Prostate gland (tissue), 2 donors: ENCODE results near the gene IQGAP3.

Experiments
- POLR2AphosphoS5 ChIP-seq: sonication (generic); formaldehyde crosslinking; IDR thresholded peaks from one replicate; pipeline ENCODE4 v1.6.1; 2017; ENCODE audit warnings: antibody characterized with exemption
- TF ChIP-seq, protein P1 (sequence below), 4 experiments: fragments of 200-600 bp in 2 of 4; fragments of 450-650 bp in 2 of 4; sonication (generic) in 2 of 4; IDR thresholded peaks; 1 replicate in 3 of 4; 2 replicates in 1 of 4; pipeline ENCODE4 v1.5.1; 2016 to 2019; ENCODE audit warnings: antibody characterized with exemption in 4 of 4, mild to moderate bottlenecking in 2 of 4, moderate library complexity in 2 of 4

DNA sequence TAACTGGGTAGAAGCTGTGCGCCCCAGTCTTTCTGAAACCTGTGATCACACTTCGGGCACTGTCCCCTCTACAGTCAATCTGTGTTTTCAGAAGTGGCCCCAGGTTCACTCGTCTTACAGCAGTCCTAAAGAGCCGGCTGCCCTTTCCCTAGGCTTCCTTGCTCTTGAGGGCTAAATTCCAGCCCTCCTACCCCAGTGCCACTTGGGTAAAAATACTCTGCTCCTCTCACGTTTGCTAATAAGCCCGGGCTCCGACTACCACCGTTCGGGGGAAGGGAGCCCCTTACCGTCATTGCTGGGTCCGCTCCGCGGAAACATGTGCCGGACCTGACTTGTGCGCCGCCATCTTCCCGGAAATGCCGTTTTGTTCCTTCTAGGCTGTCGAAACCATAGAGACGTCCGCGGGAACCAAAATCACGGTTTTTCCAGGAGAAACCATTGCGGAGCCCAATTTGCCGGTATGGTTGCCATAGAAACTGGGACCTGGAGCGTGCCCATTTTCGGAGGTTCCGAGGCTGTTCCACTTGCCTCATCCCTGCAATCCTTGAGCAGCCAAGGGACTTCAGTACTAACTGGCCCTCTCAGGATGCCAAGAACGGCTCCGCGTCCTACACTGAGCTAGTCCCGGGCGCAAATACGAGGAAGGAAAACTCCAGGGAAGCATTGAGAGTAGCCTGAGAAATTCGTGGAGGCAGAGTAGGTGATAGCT is 28.9 kb upstream of the IQGAP3 start, which contains the start of gene GPATCH4:
- TF ChIP-seq, protein P1, sequence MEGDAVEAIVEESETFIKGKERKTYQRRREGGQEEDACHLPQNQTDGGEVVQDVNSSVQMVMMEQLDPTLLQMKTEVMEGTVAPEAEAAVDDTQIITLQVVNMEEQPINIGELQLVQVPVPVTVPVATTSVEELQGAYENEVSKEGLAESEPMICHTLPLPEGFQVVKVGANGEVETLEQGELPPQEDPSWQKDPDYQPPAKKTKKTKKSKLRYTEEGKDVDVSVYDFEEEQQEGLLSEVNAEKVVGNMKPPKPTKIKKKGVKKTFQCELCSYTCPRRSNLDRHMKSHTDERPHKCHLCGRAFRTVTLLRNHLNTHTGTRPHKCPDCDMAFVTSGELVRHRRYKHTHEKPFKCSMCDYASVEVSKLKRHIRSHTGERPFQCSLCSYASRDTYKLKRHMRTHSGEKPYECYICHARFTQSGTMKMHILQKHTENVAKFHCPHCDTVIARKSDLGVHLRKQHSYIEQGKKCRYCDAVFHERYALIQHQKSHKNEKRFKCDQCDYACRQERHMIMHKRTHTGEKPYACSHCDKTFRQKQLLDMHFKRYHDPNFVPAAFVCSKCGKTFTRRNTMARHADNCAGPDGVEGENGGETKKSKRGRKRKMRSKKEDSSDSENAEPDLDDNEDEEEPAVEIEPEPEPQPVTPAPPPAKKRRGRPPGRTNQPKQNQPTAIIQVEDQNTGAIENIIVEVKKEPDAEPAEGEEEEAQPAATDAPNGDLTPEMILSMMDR (IDR thresholded peaks at IDR 0.05): no peak
- peak; percentile 85 for TF ChIP-seq POLR2AphosphoS5
